NB4 (cell line): ENCODE data around the gene TARDBP.

Experiments used
- MYC ChIP-seq: IDR thresholded peaks from 2 replicates; pipeline ENCODE4 v1.6.1; 2011; ENCODE audit warnings: low read depth, low read length
- TF ChIP-seq, protein P1 (sequence below): IDR thresholded peaks from one replicate; pipeline ENCODE4 v1.5.1; 2012; ENCODE audit warnings: low read depth, low read length

DNA sequence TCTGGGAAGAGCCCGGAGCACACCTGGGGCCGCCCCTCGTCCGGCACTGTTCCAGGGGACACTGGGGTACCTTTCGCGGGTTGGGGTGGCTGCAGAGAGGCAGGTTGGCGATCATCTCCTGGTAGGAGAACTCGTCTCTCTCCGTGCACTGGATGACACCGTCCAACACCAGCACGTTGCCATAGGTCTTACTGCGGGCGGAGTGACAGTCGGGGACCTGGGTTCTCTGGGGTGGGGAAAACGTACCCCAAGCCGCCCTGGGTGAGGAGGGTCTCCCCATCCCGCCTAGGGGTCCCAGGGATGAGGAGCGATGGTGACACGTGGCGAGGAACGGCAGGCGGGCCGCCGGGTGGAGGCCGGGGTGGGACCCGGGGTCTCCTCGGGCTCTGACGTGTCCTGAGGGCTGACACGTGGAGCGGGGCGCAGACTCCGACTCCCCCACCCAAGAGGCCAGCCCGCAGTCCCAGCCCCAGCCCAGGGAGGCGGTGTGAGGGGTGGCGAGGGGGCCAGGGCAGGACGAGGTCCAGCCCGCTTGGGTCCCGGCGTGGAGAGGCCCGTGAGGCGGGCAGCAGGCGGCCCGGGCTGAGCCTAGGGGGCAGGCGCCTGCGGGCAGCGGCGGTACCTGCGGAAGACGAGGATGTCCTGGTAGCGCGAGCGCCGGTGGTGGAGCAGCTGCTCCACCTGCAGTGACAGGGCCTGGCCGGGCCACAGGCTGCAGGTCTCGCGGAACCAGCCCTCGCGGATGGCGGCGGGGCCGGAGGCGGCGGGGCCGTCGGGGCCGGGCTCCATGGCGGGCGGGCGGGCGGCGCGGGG is 46.9 kb downstream of the TARDBP start:
- TF ChIP-seq, protein P1, sequence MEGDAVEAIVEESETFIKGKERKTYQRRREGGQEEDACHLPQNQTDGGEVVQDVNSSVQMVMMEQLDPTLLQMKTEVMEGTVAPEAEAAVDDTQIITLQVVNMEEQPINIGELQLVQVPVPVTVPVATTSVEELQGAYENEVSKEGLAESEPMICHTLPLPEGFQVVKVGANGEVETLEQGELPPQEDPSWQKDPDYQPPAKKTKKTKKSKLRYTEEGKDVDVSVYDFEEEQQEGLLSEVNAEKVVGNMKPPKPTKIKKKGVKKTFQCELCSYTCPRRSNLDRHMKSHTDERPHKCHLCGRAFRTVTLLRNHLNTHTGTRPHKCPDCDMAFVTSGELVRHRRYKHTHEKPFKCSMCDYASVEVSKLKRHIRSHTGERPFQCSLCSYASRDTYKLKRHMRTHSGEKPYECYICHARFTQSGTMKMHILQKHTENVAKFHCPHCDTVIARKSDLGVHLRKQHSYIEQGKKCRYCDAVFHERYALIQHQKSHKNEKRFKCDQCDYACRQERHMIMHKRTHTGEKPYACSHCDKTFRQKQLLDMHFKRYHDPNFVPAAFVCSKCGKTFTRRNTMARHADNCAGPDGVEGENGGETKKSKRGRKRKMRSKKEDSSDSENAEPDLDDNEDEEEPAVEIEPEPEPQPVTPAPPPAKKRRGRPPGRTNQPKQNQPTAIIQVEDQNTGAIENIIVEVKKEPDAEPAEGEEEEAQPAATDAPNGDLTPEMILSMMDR, result no peak
- TF ChIP-seq MYC, result no peak
